Right lobe of liver (tissue), 6 donors: ENCODE results near the gene LEP. TPM values are rescaled to one million over a fixed set of nuclear protein-coding genes. Genes with fewer than 3 reads are reported as not detected.

Experiments used
- ATAC-seq, 4 donors: fragments of 200-7000 bp; cut with Tn5 transposase; one replicate each; pipeline ENCODE4 v1.9.1; 2020; ENCODE audit warnings: mild to moderate bottlenecking in 4 of 4, moderate library complexity in 4 of 4
- DNase-seq, 3 donors: peaks; one replicate each; pipeline ENCODE4 v3.0.0-alpha.2; 2020
- H3K27ac ChIP-seq, 3 donors: fragments of 200-600 bp; one replicate each; pipeline ENCODE4 v1.8.0; 2022
- H3K27me3 ChIP-seq, 2 donors: fragments of 200-600 bp; one replicate each; pipeline ENCODE4 v1.8.0; 2022
- H3K36me3 ChIP-seq, 4 donors: fragments of 200-600 bp; sonication (generic) in 1 of 4; one replicate each; pipeline versions ENCODE4 v1.5.1 to v1.8.0; 2017 to 2022; ENCODE audit warnings: control low read depth in 1 of 4
- H3K4me1 ChIP-seq, 4 donors: fragments of 200-600 bp; sonication (generic) in 1 of 4; one replicate each; pipeline versions ENCODE4 v1.5.1 to v1.8.0; 2017 to 2022; ENCODE audit warnings: control low read depth in 1 of 4
- H3K4me3 ChIP-seq, 3 donors: fragments of 200-600 bp; one replicate each; pipeline ENCODE4 v1.8.0; 2022
- H3K9me3 ChIP-seq, 4 donors: fragments of 200-600 bp; sonication (generic) in 1 of 4; one replicate each; pipeline versions ENCODE4 v1.5.1 to v1.8.0; 2017 to 2022; ENCODE audit warnings: control low read depth in 1 of 4
- POLR2A ChIP-seq: fragments of 450-650 bp; IDR thresholded peaks from one replicate; pipeline ENCODE4 v1.6.1; 2017; ENCODE audit warnings: antibody characterized with exemption, mild to moderate bottlenecking
- WGBS: methylation state at CpG from one replicate; pipeline ENCODE4 v1.1.6; 2018; ENCODE audit warnings: low coverage, low lambda C conversion rate; ENCODE audit not compliant: insufficient coverage; ENCODE audit errors: missing lambda C conversion rate; 5-methylcytosine and 5-hydroxymethylcytosine counted together
- intact Hi-C, 2 donors: fragments of 100-400 bp; cut with DNase I; formaldehyde crosslinking; loops; one replicate each; pipeline versions ENCODE4 v1.11.2 to v1.14.1; 2022
- total RNA-seq, 6 experiments: library from RNA; depleted of rRNA in 2 of 6; stranded (reverse); fragments of >200 nt in 2 of 6; fragmentation: NEBNext Ultra II Directional in 3 of 6; extraction: Animal tissue kit (Norgen Biotek cat#: 25700) in 3 of 6; gene quantifications; one replicate each; pipeline versions ENCODE4 v1.1.0 to v1.2.4, GENCODE V29; 2016 to 2023
- TF ChIP-seq, protein P1 (sequence below), 4 donors: fragments of 200-600 bp in 3 of 4; fragments of 450-650 bp in 1 of 4; IDR thresholded peaks; one replicate each; pipeline versions ENCODE4 v1.5.1 to v1.8.0; 2016 to 2022; ENCODE audit warnings: antibody characterized with exemption in 4 of 4, mild to moderate bottlenecking in 2 of 4
- donor health status: DM: no; HTN: yes; CAD: no.
- donor health status: DM: no; HTN: no; CAD: no.
- donor health status: DM: no; HTN: no; CAD: no.
- donor health status: DM: no; HTN: yes; CAD: no.
- donor health status: DM: no; HTN: yes; CAD: no.

Gene LEP
- total RNA-seq, 6 experiments from 2014 or later: not detected

DNA sequence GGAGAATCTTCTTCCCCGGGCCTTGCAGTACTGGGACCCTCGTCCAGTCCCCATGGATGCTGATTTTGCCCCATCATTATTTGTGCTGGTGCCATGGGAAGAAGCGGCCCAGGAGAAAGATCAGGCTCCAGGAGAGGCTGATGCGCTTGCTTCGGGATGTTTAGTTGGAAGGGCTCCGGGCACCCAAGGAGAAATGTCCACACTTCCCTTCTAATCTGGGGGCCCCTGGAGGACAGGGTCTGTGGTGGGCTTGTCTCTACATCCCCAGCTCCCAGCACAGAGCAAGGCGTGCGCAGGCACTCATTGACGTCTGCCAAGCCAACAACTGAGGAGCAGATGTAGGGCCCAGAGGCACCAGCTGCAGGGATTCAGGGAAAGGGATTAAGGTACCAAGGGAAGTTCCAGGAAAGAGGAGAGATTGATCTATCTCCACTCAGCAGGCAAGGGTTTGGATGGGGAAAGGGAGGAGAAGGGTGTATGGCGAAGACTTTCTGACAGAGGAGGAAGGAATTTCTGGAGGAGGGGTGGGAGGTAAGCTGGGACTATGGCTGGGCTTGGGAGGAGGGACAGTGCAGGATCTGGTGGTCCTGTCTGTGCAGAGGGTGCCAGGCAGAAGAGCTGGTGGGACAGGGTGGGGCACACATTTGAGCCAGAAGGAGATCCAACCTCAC, 38.7 kb upstream of the LEP start:
- DNase-seq (peak in 1 of 3 donors; percentile 27), ATAC-seq (no peak)
- WGBS: 75% methylated on average over 1 of the region's 10 CpGs
- TF ChIP-seq, protein P1, sequence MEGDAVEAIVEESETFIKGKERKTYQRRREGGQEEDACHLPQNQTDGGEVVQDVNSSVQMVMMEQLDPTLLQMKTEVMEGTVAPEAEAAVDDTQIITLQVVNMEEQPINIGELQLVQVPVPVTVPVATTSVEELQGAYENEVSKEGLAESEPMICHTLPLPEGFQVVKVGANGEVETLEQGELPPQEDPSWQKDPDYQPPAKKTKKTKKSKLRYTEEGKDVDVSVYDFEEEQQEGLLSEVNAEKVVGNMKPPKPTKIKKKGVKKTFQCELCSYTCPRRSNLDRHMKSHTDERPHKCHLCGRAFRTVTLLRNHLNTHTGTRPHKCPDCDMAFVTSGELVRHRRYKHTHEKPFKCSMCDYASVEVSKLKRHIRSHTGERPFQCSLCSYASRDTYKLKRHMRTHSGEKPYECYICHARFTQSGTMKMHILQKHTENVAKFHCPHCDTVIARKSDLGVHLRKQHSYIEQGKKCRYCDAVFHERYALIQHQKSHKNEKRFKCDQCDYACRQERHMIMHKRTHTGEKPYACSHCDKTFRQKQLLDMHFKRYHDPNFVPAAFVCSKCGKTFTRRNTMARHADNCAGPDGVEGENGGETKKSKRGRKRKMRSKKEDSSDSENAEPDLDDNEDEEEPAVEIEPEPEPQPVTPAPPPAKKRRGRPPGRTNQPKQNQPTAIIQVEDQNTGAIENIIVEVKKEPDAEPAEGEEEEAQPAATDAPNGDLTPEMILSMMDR (IDR thresholded peaks at IDR 0.05): no peak
- no peak for TF ChIP-seq POLR2A
- Histone ChIP-seq H3K36me3 (no peaks in the 10 kb centered on the region), H3K4me3 (no peak overlapping the region), H3K4me1 (no peaks in the 10 kb centered on the region), H3K27ac (no peak overlapping the region), H3K9me3 (no peaks in the 10 kb centered on the region), H3K27me3 (no peaks in the 10 kb centered on the region)
- intact Hi-C loops: loop anchor here (5.0 to 10.0 kb wide), 2 partner anchors 490 to 498 kb away; no protein-coding TSS in a partner anchor

DNA sequence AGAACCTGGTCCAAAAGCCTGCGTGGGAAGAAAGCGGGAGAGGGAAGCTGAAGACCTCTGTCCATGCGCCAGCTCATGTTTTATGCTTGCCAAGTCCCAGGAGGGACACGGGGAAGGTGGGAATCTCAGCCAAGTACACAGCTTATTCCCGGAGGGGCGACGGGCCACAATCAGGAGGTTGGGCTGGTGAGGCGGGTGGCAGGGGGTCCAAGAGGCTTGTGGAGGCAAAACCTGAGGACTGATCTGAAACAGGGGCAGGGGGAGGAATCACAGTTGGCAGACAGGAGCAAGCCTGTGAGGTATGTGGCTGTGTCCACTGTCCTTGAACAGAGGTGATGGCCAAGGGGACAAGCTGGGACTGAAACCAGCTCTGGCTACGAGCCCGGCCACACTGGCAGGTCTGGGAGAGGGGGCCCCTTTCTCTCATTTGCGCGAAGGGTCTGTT, 38.0 kb upstream of the LEP start:
- no peaks in the 10 kb centered on the region for H3K36me3 ChIP-seq
- WGBS: 43% methylated on average over 6 of the region's 12 CpGs
- H3K4me1 ChIP-seq: no peaks in the 10 kb centered on the region
- H3K27me3 ChIP-seq: no peaks in the 10 kb centered on the region
- H3K27ac ChIP-seq: no peak overlapping the region
- H3K9me3 ChIP-seq: no peaks in the 10 kb centered on the region
- no peak for TF ChIP-seq POLR2A
- TF ChIP-seq, protein P1 (IDR thresholded peaks at IDR 0.05): no peak
- ATAC-seq (peak in 2 of 4 donors; percentile 81), DNase-seq (peak in 1 of 3 donors; percentile 79)
- H3K4me3 ChIP-seq: no peak overlapping the region
- intact Hi-C loops: loop anchor here (5.0 to 10.0 kb wide), 2 partner anchors 491 to 498 kb away; no protein-coding TSS in a partner anchor

DNA sequence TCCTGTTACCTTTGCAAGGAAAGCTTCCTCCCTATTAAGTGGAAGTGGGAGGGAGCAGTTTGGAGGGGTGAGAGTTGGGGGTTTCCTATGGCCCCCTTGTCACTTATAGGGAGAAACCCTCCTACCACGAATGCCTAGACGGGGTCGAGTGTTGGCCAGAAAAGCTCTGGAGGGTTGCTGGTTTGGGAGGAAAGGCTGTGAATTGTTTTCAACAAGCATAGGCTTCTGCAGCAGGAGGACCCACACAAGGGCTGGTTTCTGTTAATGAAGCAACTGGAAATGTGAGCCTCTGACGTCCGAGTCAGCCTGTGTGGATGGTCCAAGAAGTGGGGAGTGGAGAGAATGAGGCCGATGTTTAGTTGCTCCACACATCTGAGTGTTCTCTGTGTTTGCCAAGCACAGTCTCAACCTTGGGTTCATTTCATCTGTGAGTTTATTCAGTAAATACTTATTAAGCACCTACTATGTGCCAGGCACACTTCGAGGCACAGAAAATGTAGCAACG, 37.3 kb upstream of the LEP start:
- Histone ChIP-seq H3K27me3 (no peaks in the 10 kb centered on the region), H3K27ac (no peak overlapping the region), H3K36me3 (no peaks in the 10 kb centered on the region), H3K4me3 (no peak overlapping the region), H3K9me3 (no peaks in the 10 kb centered on the region), H3K4me1 (no peaks in the 10 kb centered on the region)
- TF ChIP-seq, protein P1 (IDR thresholded peaks at IDR 0.05): no peak
- TF ChIP-seq POLR2A: no peak
- ATAC-seq (no peak), DNase-seq (peak in 1 of 3 donors; percentile 36)
- 29% methylated on average over 7 of the region's 8 CpGs for WGBS
- intact Hi-C loops: loop anchor here (5.0 to 10.0 kb wide), 2 partner anchors 491 to 499 kb away; no protein-coding TSS in a partner anchor

DNA sequence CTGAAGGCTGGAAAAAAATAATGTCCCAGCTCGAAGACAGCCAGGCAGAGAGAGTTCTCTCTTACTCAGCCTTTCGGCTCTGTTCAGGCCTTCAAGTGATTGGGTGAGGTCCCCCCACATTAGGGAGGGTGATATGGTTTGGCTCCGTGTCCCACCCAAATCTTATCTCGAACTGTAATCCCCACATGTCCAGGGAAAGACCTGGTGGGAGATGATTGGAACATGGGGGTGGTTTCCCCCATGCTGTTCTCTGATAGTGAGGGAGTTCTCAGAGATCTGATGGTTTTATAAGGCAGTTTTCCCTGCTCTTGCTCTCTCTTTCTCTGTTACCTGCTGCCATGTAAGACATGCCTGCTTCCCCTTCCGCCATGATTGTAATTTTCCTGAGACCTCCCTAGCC, 36.6 kb upstream of the LEP start:
- H3K4me3 ChIP-seq: no peak overlapping the region
- TF ChIP-seq, protein P1 (IDR thresholded peaks at IDR 0.05): no peak
- no peak for TF ChIP-seq POLR2A
- WGBS: 80% methylated on average over 1 of the region's 5 CpGs
- peak in 1 of 3 donors; percentile 9 for DNase-seq
- H3K4me1 ChIP-seq: no peaks in the 10 kb centered on the region
- no peak overlapping the region for H3K27ac ChIP-seq
- intact Hi-C loops: loop anchor here (5.0 to 10.0 kb wide), 2 partner anchors 492 to 500 kb away; no protein-coding TSS in a partner anchor
- no peak for ATAC-seq
- no peaks in the 10 kb centered on the region for H3K27me3 ChIP-seq
- no peaks in the 10 kb centered on the region for H3K36me3 ChIP-seq
- no peaks in the 10 kb centered on the region for H3K9me3 ChIP-seq
